HG02798 (cell line): ENCODE results near the gene COX6A2.
"Not testable (repeated sequence)": the region's sequence is repeated elsewhere in the genome, so short reads cannot be mapped to it uniquely, and the experiment has no call there.

Experiments used
- ATAC-seq: cut with Tn5 transposase; IDR thresholded peaks from one replicate; pipeline ENCODE4 v1.9.1; 2021; ENCODE audit warnings: mild to moderate bottlenecking; ENCODE audit not compliant: unreplicated experiment, poor library complexity

The COX6A2 gene

DNA sequence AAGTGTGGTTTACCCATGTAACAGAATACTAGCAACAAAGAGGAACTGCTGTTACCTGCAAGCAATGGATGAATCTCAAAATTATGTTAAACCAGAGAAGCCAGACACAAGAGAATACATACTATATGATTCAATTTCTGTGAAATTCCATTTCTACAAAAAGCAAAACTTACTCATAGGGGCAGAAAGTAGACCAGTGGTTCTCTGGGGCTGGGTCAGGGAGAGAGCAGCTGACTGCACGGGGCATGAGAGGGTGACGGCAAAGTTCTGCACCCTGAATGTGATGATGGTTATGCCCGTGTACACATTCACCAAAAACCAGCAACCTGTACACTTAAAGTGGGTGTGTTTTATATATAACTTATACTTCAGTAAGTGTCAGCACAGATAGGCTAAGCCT, 11.4 kb upstream of the COX6A2 start:
- no peak for ATAC-seq

DNA sequence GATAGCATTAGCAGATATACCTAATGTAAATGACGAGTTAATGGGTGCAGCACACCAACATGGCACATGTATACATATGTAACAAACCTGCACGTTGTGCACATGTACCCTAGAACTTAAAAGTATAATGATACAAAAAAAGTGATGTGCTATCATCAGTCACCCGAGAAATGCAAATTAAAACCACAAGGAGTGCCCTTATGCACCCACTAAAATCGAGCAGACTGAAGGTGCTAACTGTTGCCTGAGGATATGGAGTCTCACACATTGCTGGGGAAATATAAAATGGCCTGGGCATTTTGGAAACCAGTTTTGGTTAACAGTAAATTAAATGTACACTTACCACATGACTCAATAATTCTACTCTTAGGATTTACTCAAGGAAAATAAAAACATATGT, 10.9 kb upstream of the COX6A2 start:
- ATAC-seq = not testable (repeated sequence)

DNA sequence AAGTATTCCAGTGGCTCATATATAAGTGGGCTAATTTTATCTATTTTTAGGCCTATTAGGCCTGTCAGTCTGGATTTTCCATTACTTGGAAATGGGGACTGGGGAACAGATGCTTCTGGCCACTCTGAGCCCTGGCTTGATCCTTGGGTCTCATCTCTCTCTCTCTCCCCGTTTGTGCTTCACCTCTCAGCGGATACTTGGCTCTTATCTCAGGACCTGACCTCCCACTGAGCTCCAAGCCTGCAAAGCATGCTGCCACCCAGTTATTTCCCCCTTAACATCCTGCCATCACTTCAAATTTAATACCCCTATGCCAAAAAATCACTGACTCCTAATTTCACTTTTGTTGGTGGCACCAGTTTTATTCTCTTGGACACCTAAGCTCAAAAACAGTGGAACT, 10.3 kb upstream of the COX6A2 start:
- ATAC-seq = no peak

DNA sequence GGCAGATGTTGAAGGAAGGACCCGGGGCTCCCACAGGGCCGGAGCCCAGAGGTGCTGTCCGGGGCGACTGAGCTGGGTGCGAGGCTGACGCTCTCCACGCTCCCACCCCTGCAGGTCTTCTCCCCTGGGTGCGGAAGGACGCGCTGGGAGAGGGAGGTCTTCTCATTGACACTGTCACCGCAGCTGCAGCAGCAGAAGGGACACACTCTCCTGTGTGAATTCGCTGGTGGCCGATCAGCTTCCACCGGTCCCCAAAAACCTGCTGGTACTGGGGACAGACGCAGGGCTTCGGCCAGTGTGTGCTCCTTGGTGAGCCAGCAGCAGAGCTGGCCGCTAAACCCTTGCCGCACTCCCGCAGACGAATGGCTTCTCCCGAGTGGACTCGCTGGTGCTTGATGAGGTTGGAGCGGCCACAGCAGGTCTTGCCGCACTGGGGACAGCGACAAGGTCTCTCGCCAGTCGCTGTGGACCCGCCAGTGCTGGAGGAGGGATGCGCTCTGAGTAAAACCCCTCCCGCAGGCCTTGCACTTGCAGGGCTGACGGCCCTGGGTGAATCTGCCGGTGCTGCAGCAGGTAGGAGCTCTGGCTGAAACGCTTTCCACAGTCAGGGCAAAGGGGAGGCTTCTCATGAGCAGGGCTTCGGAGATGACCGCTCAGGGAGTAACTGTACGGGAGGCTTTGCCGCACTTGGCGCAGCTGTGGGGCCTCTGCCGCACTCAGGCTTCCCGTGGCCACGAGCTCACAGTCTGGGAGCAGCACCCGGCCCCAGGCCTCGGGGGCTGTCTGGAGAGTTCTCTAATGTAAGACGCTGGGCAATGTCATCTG, 8.3 kb upstream of the COX6A2 start:
- ATAC-seq = no peak

DNA sequence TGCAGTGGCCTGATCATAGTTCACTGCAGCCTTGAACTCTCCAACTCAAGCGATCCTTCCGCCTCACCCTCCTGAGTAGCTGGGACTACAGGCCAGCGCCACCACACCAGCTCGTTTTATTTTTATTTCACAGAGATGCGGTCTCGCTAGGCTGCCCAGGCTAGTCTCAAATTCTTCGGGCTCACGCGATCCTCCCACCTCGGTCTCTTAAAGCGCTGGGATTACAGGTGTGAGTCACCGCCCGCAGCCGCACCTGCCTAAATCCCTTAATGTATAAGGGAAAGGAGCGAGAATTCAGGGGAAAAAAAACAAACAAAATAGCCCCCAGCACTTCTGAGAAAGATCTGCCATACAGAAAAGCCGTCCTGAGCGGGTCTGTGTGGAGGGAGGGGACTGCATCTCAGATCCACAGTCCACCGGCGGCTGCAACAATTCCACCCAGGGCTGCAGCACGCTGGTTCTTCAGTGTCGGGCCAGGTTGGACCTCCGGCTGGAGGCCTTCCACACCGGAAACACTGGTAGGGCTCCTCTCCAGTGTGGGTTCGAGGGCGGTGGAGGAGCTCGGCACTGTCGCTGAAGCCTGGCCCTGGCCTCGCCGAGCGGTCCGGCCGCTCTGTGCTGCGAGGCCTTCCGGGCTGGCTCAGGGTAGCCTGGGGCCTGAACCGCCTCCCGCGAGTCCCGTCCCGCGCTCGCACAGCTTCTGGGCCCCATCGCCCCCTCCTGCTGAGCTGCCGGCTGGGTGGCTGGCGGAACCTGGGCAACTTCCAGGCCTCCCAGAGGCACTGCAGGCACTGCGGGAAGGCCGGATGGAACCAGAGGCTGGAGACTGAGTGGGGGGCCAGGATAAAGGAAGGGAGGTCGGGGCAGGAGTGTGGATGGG, 7.4 kb upstream of the COX6A2 start:
- no peak for ATAC-seq

DNA sequence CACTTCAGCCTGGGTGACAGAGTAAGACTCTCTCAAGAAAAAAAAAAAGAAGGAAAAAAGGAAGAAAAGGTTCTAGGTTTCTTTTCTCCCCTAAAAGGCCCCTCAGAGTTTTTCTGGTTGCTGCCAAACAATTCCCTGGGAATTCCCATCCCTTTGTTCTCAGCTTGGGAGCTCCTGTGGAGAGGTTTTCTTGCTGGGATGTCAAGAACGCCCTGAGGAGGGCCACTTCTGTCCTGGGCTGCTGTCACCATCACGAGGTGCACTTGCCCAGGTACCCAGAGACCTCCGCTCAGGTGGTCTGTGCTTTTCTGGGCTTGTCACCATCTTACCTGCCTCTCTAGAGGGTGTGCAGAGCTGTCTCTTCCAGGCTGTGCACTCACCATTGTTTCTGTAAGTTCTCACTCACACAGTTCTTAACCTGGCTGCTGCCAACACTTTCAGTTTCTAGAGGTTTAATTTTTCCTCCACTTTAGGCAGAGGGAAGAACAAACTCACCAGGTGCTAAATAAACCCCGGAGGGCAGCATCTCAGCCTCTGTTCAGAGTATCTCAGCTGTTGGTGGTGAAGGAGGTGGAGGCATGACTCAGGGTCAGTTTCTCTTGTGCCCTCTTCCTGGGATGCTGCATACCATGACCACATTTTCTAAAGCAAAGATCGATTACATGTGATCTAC, 2.4 kb upstream of the COX6A2 start:
- ATAC-seq = no peak

DNA sequence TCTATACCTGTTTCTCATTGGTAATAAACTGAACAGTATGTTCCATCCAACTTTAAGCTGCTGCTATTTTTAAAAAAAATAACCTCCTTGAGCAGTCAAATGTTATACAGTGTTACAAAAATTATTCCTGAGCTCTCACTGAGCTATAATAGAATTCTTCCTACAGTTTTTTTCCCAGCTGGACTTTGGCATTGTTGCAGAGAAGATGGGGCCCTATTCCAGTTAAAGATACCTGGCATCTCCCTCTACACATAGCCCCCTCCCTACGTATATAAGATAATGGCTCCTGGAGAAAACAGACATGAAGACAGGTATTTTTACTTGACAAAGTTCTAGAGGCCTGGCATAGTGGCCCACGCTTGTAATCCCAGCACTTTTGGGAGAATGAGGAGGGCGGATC, 1.6 kb upstream of the COX6A2 start:
- ATAC-seq = no peak

DNA sequence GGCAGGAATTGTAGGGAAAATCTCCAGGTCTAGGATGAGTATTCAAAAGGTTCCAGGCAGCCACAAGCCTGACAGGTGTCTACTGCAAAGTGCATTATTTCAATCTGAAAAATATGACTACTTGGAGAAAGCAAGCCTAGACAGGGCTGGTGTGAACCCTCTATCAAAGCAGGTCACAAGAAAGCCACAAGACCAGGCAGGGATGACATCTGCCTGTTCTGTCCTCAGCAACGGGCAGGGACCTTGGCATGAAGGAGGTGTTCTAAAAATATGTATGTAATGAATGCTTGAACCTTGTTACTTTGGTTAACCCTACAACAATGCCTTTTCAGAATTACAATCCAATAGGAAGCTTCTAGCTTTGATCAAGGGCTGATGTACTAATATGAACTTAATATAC, 1.2 kb upstream of the COX6A2 start:
- ATAC-seq = no peak

DNA sequence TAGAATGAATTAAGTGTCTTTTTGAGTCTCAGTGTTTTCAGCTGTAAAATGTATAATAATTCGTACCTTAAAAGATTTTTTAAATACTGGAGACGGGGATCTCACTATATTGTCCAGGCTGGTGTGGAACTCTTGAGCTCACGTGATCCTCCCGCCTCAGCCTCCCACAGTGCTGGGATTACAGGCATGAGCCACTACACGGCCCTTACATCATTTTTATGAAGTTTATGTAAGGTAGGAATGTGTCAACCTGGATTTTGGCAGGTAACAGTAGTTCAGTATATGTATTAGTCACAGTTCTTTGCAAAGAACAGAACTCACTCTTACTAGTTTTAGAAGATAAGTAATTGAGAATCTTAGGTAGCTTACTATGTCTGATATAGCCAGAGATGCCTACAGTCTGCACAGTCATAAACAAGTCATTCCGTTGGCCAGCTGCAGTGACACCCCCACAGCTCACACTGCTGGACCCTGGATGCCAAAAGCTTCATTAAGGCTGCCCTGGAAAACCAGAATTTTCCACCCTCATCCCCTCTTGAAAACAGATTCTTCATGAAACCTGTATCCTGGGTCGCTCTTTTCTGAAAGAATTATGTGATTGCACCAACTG, 583 bp upstream of the COX6A2 start:
- no peak for ATAC-seq

DNA sequence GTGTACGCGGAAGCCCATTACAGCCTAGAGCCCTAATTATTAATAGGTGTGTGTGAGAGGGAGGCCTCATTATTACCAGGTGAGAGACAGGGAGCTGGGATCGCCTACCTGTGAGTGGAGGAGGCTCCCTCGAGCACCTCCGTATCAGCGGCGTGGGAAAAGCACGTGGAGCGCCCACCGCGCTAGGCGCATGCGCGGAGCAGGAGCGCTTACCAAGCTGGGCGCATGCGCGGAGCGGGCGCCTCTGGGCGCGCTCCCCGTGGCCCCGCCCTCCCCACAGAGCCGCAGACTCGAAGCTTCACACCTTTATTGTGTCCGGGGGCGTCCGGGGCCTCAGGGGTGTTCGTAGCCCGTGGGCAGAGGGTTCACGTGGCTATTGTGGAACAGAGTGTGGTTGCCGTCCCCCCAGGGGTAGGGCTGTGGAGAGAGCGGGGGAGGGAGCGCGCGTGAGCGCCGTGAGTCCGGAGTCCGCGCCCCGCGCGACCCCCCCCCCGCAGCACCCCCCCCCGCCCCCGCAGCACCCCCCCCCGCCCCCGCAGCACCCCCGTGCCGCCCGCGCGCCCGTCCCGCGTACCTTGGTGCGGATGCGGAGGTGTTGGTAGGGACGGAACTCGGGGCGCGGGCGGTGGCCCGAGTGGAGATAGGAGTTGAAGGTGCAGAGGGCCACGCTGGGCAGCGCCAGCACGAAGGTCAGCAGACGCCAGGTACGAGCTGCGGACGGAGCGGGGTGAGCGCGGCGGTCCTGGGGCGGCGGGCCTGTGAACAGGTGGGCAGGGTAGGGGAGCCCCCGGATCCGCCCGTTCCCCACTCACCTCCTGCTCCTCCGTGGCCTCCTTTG, 500 bp downstream of the COX6A2 start:
- no peak for ATAC-seq

DNA sequence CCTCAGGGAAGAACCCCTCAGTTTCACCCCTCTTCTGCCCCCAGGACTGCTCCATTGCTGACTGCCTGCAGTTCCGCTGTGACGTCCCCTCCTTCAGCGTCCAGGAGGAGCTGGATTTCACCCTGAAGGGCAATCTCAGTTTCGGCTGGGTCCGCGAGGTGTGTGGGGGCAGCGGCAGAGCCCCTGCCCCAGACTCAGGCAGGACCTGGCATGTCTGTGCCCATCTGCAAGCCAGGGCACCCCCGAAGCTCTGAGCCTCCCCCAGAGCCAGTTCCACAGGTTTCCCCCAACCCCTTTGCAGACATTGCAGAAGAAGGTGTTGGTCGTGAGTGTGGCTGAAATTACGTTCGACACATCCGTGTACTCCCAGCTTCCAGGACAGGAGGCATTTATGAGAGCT, 4.4 kb downstream of the COX6A2 start:
- ATAC-seq = no peak

DNA sequence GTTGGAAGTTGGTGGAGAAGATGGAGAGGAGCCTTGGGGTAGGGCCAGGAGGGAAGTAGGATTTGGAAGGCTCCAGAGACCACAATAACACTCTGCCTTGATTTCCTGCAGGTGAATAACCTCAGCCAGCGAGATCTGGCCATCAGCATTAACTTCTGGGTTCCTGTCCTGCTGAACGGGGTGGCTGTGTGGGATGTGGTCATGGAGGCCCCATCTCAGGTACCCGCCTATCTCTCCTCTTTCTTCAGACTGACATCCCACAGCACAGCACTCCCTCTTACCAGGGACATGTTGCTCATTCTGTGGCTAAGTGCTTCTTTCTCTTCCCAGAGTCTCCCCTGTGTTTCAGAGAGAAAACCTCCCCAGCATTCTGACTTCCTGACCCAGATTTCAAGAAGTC, 4.9 kb downstream of the COX6A2 start:
- no peak for ATAC-seq

DNA sequence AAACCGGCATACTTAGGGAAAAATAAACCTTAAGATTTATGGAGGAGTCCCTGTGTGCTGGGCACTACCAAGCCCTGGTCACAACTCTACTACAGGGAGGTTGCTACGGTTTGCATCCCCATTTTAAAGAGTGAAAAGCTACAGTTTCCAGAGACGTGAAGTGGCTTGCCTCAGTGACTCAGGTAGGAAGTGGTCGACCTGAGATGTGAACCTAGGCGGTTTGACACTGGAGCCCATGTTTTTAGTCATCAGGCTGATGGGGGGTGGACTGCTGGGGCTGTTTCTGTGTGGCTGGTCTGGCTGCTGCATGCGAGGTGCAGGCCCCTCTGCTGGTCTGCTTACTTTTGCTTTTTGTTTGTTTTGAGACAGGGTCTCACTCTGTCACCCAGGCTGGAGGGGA, 6.6 kb downstream of the COX6A2 start:
- no peak for ATAC-seq

DNA sequence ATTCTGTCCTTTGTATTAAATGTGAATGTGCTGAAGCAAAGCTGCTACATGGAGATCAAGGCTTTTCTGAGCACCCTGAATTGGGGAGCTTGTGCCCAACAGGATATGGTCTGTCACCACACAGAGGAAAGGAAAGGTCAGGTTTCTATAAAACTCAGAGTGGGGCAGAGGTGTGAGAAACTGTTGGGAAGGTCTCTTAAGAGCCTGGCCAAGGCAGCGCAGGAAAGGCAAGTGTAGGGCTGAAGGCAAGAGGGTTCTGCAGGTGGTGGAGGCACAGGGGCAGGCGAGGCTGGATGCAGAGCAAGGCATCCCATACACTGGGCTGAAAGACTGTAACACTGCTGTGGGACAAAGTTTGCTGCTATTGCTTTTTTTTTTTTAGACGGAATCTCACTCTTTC, 8.1 kb downstream of the COX6A2 start:
- ATAC-seq = no peak

DNA sequence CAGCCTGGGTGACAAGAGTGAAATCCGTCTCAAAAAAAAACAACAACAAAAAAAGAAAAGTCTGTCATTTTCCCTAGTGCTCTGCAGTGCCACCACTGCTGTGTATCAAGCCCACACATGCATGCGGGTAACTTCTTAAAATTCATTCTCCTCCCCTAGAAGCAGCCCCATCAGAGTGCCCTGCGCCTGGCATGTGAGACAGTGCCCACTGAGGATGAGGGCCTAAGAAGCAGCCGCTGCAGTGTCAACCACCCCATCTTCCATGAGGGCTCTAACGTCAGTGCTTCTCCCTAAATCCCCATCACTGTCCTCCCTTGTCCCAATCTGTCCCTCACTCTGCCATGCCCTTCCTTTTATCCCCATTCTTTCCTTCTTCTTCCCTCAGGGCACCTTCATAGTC, 10.2 kb downstream of the COX6A2 start:
- no peak for ATAC-seq

DNA sequence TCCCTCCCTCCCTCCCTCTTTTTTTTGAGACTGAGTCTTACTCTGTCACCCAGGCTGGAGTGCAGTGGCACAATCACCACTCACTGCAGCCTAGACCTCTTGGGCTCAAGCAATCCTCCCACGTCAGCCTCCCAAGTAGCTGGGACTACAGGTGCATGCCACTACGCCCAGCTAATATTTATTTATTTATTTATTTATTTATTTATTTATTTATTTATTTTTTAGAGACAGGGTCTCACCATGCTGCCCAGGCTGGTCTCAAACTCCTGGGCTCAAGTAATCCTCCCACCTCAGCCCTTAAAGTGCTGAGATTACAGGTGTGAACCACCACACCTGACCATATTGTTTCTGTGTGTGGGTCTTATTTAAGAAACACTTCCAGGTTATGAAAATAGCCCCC, 11.1 kb downstream of the COX6A2 start:
- not testable (repeated sequence) for ATAC-seq

DNA sequence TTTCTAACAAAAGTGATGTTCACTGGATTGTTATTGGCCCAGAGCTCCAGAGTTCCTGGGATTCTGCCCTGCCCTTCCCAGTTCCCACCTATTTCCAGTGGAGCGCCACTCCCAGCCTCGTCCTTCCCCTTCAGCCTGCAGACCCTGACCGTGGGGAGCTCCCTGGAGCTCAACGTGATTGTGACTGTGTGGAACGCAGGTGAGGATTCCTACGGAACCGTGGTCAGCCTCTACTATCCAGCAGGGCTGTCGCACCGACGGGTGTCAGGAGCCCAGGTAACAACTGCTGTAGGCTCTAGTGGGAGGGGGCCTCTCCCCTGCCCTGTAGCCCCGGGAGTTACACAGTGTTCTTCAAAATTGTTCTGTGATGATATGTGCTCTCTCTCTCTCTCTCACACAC, 11.8 kb downstream of the COX6A2 start:
- ATAC-seq = no peak

DNA sequence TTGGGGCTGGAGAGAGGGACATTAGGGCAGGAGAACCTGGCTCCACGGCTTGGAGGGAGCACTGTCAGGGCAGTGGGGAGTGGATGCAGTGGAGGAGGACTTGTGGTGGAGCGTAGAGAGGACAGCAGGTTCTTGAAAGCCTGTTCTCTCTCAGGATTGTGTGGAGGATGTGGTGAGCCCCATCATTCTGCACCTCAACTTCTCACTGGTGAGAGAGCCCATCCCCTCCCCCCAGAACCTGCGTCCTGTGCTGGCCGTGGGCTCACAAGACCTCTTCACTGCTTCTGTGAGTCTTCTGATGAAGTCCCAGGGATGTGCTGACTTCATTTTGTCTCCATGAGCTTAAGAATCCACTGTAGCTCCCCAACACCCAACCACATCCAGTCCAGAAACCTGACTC, 13.5 kb downstream of the COX6A2 start:
- no peak for ATAC-seq

DNA sequence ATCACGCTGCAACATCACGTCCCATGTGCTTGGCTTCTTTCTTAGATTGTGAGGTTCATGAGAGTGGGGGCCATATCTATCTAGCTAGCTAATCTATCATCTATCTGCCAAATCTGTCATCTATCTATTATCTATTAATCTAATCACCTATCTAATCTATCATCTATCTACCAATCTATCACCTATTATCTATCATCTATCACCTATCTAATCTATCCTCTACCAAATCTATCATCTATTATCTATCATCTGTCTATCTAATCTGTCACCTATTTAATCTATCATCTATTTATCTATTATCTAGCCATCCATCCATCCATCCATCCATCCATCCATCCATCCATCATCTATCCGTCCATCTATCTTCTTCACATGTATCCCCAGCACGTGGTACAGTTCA, 14.2 kb downstream of the COX6A2 start:
- ATAC-seq = no peak

DNA sequence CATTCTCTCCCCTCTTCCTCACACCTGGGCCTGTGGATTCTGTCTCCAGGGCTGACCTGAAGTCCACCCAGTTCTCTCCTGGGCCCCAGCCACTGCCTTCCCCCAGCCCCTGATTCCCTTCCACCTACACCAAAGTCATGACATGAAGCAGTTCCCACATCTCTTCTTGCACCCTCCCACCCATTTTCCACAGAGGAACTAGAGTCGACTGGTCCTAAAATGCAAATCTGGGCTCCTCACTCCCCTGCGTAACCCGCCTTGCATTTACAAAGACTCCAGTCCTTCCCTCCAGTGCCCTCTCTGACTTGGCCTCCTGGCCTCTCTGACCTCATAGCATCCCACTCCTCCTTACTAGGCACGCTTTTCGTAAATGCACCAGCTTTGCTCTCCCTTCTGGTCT, 14.8 kb downstream of the COX6A2 start:
- ATAC-seq = no peak
